Adrenal gland (tissue), 12 donors: ENCODE data around the gene DENND10. TPM values are rescaled to one million over a fixed set of nuclear protein-coding genes. Genes with fewer than 3 reads are reported as not detected.

ENCODE experiments used
- DNase-seq, 7 donors: peaks; one replicate each; pipeline ENCODE4 v3.0.0-alpha.2; 2019 to 2020
- H3K27ac ChIP-seq, 5 donors: fragments of 200-600 bp; sonication (generic) in 4 of 5; 1 replicate in 3 of 5; 2 replicates in 2 of 5; pipeline versions ENCODE4 v1.5.1 to v1.8.0; 2016 to 2020; ENCODE audit warnings: mild to moderate bottlenecking in 1 of 5
- H3K27me3 ChIP-seq: fragments of 200-600 bp; 2 replicates; pipeline ENCODE4 v1.8.0; 2021
- H3K36me3 ChIP-seq, 2 donors: fragments of 200-600 bp; replicated peaks in 1 of 2; 1 replicate in 1 of 2; 2 replicates in 1 of 2; pipeline versions ENCODE4 v1.5.1 to v1.8.0; 2018 to 2022
- H3K4me1 ChIP-seq, 2 donors: fragments of 200-600 bp; replicated peaks in 1 of 2; 1 replicate in 1 of 2; 2 replicates in 1 of 2; pipeline versions ENCODE4 v1.5.1 to v1.8.0; 2018 to 2021
- H3K4me3 ChIP-seq, 4 donors: fragments of 200-600 bp; sonication (generic) in 3 of 4; one replicate each; pipeline ENCODE4 v1.5.1; 2016 to 2018
- H3K9me3 ChIP-seq, 3 donors: fragments of 200-600 bp; sonication (generic) in 1 of 3; replicated peaks in 1 of 3; 1 replicate in 2 of 3; 2 replicates in 1 of 3; pipeline versions ENCODE4 v1.5.1 to v1.8.0; 2016 to 2021
- CTCF ChIP-seq, 6 experiments: fragments of 450-650 bp in 4 of 6; fragments of 200-600 bp in 2 of 6; sonication (generic) in 1 of 6; IDR thresholded peaks; 1 replicate in 5 of 6; 2 replicates in 1 of 6; pipeline versions ENCODE4 v1.5.1 to v1.8.0; 2016 to 2021; ENCODE audit warnings: antibody characterized with exemption in 6 of 6, mild to moderate bottlenecking in 2 of 6, moderate library complexity in 1 of 6
- POLR2A ChIP-seq, 2 donors: fragments of 450-650 bp; IDR thresholded peaks; one replicate each; pipeline ENCODE4 v1.6.1; 2017; ENCODE audit warnings: antibody characterized with exemption in 2 of 2, mild to moderate bottlenecking in 2 of 2, moderate library complexity in 1 of 2
- WGBS, 4 donors: extraction: QIAGEN DNeasy Blood & Tissue Kit in 2 of 4; methylation state at CpG; one replicate each; pipeline versions ENCODE4 v1.1.5 to v1.1.7; 2013 to 2017; 5-methylcytosine and 5-hydroxymethylcytosine counted together
- intact Hi-C, 2 donors: fragments of 100-400 bp; cut with DNase I; formaldehyde crosslinking; loops; one replicate each; pipeline versions ENCODE4 v1.14.1 to v1.15.0; 2022 to 2023
- polyA plus RNA-seq, 3 donors: library from polyadenylated mRNA; stranded (reverse); fragments of 200-250 nt in 2 of 3; fragments of 350-450 nt in 1 of 3; fragmentation: Illumina TruSeq in 1 of 3; extraction: RNeasy Lipid Tissue Mini Kit (QIAGEN cat#74804) in 1 of 3; gene quantifications; one replicate each; pipeline ENCODE4 v1.2.3, GENCODE V29; 2013 to 2014
- total RNA-seq, 9 donors: library from RNA; depleted of rRNA in 4 of 9; stranded (reverse); fragments of >200 nt in 4 of 9; fragments of 120-200 nt in 1 of 9; fragmentation: NEBNext Ultra II Directional in 1 of 9; extraction: Animal tissue kit (Norgen Biotek cat#: 25700) in 1 of 9; gene quantifications; one replicate each; pipeline versions ENCODE4 v1.1.0 to v1.2.4, GENCODE V29; 2013 to 2023
- donor health status: healthy with polysubstance abuse.
- donor health status: Bipolar disorder and iron deficiency.
- donor health status: DM: yes; HTN: yes; CAD: no.
- donor health status: DM: no; HTN: no; CAD: no.
- donor health status: DM: no; HTN: no; CAD: no.
- donor health status: DM: yes; HTN: yes; CAD: no.

Gene DENND10
- total and polyA plus RNA-seq, 12 donors = 10.3 to 65.3 (median 41.9) TPM

GRCh38 chr10:119161680-119162451 lies 58.0 kb downstream of the DENND10 start:
- H3K4me1 ChIP-seq = peaks cover 25% of the 10 kb centered on the region in 2 donors
- TF ChIP-seq CTCF (IDR thresholded peaks at IDR 0.05) = peak in 3 of 6 experiments; percentile 21 to 42 (median 21)
- TF ChIP-seq POLR2A (IDR thresholded peaks at IDR 0.05) = no peak
- H3K4me3 ChIP-seq = no peak overlapping the region
- 41 to 51% (median 48%) methylated on average over 10 to 11 of the region's 11 CpGs for WGBS, 4 donors
- H3K27ac ChIP-seq = peak overlapping the region; percentile 4 to 65 (median 53)
- no peaks in the 10 kb centered on the region for H3K27me3 ChIP-seq
- no peaks in the 10 kb centered on the region for H3K9me3 ChIP-seq
- DNase-seq = peak; percentile 66 to 87 (median 83)
- H3K36me3 ChIP-seq = peaks cover 0 to 16% of the 10 kb centered on the region in 2 donors
- intact Hi-C loops = no loop called here

DNA sequence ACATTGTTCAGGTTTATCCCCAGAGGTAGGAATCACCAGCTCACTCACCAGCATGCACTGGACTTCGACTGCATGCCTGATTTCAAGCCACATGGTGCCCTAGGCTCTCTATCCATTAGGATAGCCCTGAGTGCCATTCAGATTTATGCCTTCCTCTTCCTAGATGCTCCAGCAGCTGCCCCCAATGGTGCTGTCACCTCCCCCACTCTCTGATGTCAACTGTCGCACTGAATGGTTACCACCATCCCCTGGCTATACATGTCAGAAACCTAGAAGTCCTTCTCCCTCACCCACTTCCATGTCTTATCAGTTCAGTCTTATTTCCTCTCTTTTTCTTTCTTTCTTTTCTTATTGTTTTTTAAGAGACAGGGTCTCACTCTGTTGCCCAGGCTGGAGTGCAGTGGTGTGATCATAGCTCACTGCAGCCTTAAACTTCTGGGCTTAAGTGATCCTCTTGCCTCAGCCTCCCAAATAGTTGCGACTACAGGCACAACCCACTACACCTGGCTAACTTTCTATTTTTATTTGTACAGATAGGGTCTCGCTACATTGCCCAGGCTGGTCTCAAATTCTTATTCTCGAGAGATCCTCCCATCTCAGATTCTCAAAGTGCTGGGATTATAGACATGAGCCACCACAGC lies 58.7 kb downstream of the DENND10 start:
- Histone ChIP-seq H3K27ac (peak overlapping the region in 2 of 5 donors; percentile 53 to 58), H3K4me1 (peaks cover 25% of the 10 kb centered on the region in 2 donors), H3K36me3 (peaks cover 0 to 16% of the 10 kb centered on the region in 2 donors), H3K27me3 (no peaks in the 10 kb centered on the region), H3K9me3 (no peaks in the 10 kb centered on the region), H3K4me3 (no peak overlapping the region)
- WGBS, 4 donors = 93 to 98% (median 96%) methylated on average over 5 of the region's 5 CpGs
- DNase-seq = no peak
- intact Hi-C loops = no loop called here
- TF ChIP-seq CTCF (IDR thresholded peaks at IDR 0.05) (no peak), POLR2A (IDR thresholded peaks at IDR 0.05) (no peak)

- H3K27ac ChIP-seq = peak within 1 kb of the TSS; percentile 60 to 92 (median 84)
- peak; percentile 75 to 84 (median 79) for DNase-seq
- peak within 1 kb of the TSS; percentile 66 to 91 (median 86) for H3K4me3 ChIP-seq
- intact Hi-C loops = no loop called here
- TF ChIP-seq POLR2A (IDR thresholded peaks at IDR 0.05) = peak; percentile 50 to 75
- peak in 2 of 6 experiments; percentile 1 to 24 for TF ChIP-seq CTCF (IDR thresholded peaks at IDR 0.05)
- WGBS, 4 donors = 1 to 7% (median 1%) methylated on average over 13 to 90 of the region's 90 CpGs
- H3K9me3 ChIP-seq = no peaks in the 10 kb centered on the region
- peaks cover 0 to 34% of the 10 kb centered on the region in 2 donors for H3K36me3 ChIP-seq
- peaks cover 17 to 25% of the 10 kb centered on the region in 2 donors for H3K4me1 ChIP-seq
- H3K27me3 ChIP-seq = no peaks in the 10 kb centered on the region
Observed at GRCh38 chr10:119165171-119166117, 61.5 kb downstream of the DENND10 start, which contains the start of gene SFXN4. Gene SFXN4, minus strand, starts transcription at chr10:119165714. Its CDS starts 67 bp downstream, at chr10:119165647.
